ENCODE data around the gene OR5L1. TPM values are rescaled to one million over a fixed set of nuclear protein-coding genes. Genes with fewer than 3 reads are reported as not detected.

OR5L1 gene
- total RNA-seq, 1 experiment from 2014 or later: not detected

- Histone ChIP-seq H3K27ac (ENCODE audit: insufficient read length, low read depth, low read length) (no peak overlapping the region), H2BK20ac (ENCODE audit: low read depth, low read length, poor library complexity, severe bottlenecking) (no peak overlapping the region), H3K23me2 (ENCODE audit: insufficient read length, low read depth, low read length, poor library complexity, severe bottlenecking) (no peaks in the 10 kb centered on the region), H3K79me2 (ENCODE audit: insufficient read depth, low read length) (no peaks in the 10 kb centered on the region), H3K4ac (ENCODE audit: low read depth, low read length) (no peak overlapping the region), H3K79me1 (ENCODE audit: insufficient read depth, low read depth, low read length, poor library complexity, severe bottlenecking) (no peaks in the 10 kb centered on the region), H2BK15ac (ENCODE audit: low read depth, low read length) (no peak overlapping the region), H3T11ph (ENCODE audit: low read length) (no peak overlapping the region), H3K18ac (ENCODE audit: insufficient read length, low read depth, low read length) (no peak overlapping the region), H2AFZ (ENCODE audit: low read length) (no peak overlapping the region), H3K4me2 (ENCODE audit: insufficient read depth, insufficient read length, low read length) (no peak overlapping the region), H2BK120ac (ENCODE audit: low read depth, low read length, poor library complexity, severe bottlenecking) (no peak overlapping the region), H4K5ac (ENCODE audit: insufficient read length, low read depth, low read length) (no peak overlapping the region), H2BK12ac (ENCODE audit: insufficient read length, low read depth, low read length) (no peak overlapping the region), H4K20me1 (ENCODE audit: control insufficient read depth, insufficient read depth, insufficient read length) (no peaks in the 10 kb centered on the region), H3K14ac (ENCODE audit: insufficient read depth, low read length) (no peak overlapping the region), H3K27me3 (ENCODE audit: insufficient read depth, low read length) (no peaks in the 10 kb centered on the region), H4K91ac (ENCODE audit: insufficient read length, low read depth, low read length) (no peak overlapping the region), H3K23ac (ENCODE audit: insufficient read length, low read depth, low read length) (no peak overlapping the region), H3K9me3 (ENCODE audit: control insufficient read depth, low read depth, low read length) (peaks cover 66% of the 10 kb centered on the region), H3K9ac (ENCODE audit: extremely low read depth, insufficient read length, low read length) (no peak overlapping the region), H2BK5ac (ENCODE audit: insufficient read length, low read length) (no peak overlapping the region), H4K8ac (replicated peaks; ENCODE audit: insufficient read length, low read depth, low read length) (no peak overlapping the region), H3K4me1 (ENCODE audit: insufficient read depth, low read length) (no peaks in the 10 kb centered on the region), H2AK5ac (ENCODE audit: insufficient read length, low read length) (no peak overlapping the region), H3K56ac (ENCODE audit: insufficient read length, low read depth, low read length) (no peak overlapping the region)
- Mint-ChIP-seq H3K27ac (no peak overlapping the region), H3K36me3 (ENCODE audit: insufficient read depth in 1 of 3, low read depth in 3 of 3) (peaks cover 0 to 15% (median 4%) of the 10 kb centered on the region in 3 experiments; a peak in 3 of 7 replicates), H3K4me1 (no peaks in the 10 kb centered on the region), H3K27me3 (ENCODE audit: low read depth) (no peaks in the 10 kb centered on the region), H3K9me3 (peaks cover 76 to 87% of the 10 kb centered on the region in 2 experiments), H3K4me3 (no peak overlapping the region)
- no peak for DNase-seq
- no peak for TF ChIP-seq CTCF (conservative IDR thresholded peaks at IDR 0.05)
- WGBS (ENCODE audit: extremely low coverage, insufficient read length, low lambda C conversion rate): no CpG with 5 or more reads among the region's 1 CpG
Measured at GRCh38 chr11:55852141-55852540, 41.0 kb downstream of the OR5L1 start.

Data from H9 (cell line).